Sigmoid colon (tissue), 7 donors: ENCODE results near the gene RAMP1. TPM values are rescaled to one million over a fixed set of nuclear protein-coding genes. Genes with fewer than 3 reads are reported as not detected.
A peak's percentile ranks its signal among the peaks of the same experiment; 100 is the strongest.

ENCODE experiments used
- DNase-seq: peaks from one replicate; pipeline ENCODE4 v3.0.0-alpha.2; 2019
- H3K27ac ChIP-seq, 4 donors: fragments of 200-600 bp; sonication (generic); one replicate each; pipeline ENCODE4 v1.5.1; 2016 to 2019; ENCODE audit warnings: mild to moderate bottlenecking in 1 of 4
- H3K27me3 ChIP-seq, 3 donors: fragments of 200-600 bp; sonication (generic); one replicate each; pipeline ENCODE4 v1.5.1; 2019; ENCODE audit warnings: mild to moderate bottlenecking in 1 of 3
- H3K36me3 ChIP-seq, 4 donors: fragments of 200-600 bp; sonication (generic); one replicate each; pipeline ENCODE4 v1.5.1; 2016 to 2019
- H3K4me1 ChIP-seq, 4 donors: fragments of 200-600 bp; sonication (generic); one replicate each; pipeline ENCODE4 v1.5.1; 2017 to 2019
- H3K4me3 ChIP-seq, 4 donors: fragments of 200-600 bp; sonication (generic); one replicate each; pipeline ENCODE4 v1.5.1; 2017 to 2019; ENCODE audit warnings: mild to moderate bottlenecking in 2 of 4, moderate library complexity in 1 of 4
- H3K9me3 ChIP-seq, 4 donors: fragments of 200-600 bp in 3 of 4; sonication (generic) in 3 of 4; one replicate each; pipeline versions ENCODE4 v1.5.1 to v1.6.1; 2013 to 2019
- EP300 ChIP-seq, 4 donors: sonication (generic); formaldehyde crosslinking; IDR thresholded peaks; one replicate each; pipeline ENCODE4 v1.6.1; 2017; ENCODE audit warnings: antibody characterized with exemption in 4 of 4
- POLR2A ChIP-seq, 2 donors: fragments of 450-650 bp; IDR thresholded peaks; one replicate each; pipeline ENCODE4 v1.6.1; 2016; ENCODE audit warnings: antibody characterized with exemption in 2 of 2, mild to moderate bottlenecking in 2 of 2, moderate library complexity in 2 of 2
- POLR2AphosphoS5 ChIP-seq, 4 donors: sonication (generic); formaldehyde crosslinking; IDR thresholded peaks; one replicate each; pipeline ENCODE4 v1.6.1; 2017; ENCODE audit warnings: antibody characterized with exemption in 4 of 4
- WGBS, 2 donors: extraction: QIAGEN DNeasy Blood & Tissue Kit; methylation state at CpG; one replicate each; pipeline ENCODE4 v1.1.7; 2013; 5-methylcytosine and 5-hydroxymethylcytosine counted together
- intact Hi-C: fragments of 100-400 bp; cut with DNase I; formaldehyde crosslinking; loops from one replicate; pipeline ENCODE4 v1.15.1; 2023
- polyA plus RNA-seq, 3 donors: library from polyadenylated mRNA; stranded (reverse); fragments of 200-250 nt; gene quantifications; one replicate each; pipeline ENCODE4 v1.2.3, GENCODE V29; 2013
- total RNA-seq, 4 donors: library from RNA; depleted of rRNA; stranded (reverse); fragments of >200 nt; gene quantifications; one replicate each; pipeline ENCODE4 v1.1.0, GENCODE V29; 2016
- TF ChIP-seq, protein P1 (sequence below), 4 experiments: fragments of 450-650 bp in 3 of 4; fragments of 200-600 bp in 1 of 4; IDR thresholded peaks; one replicate each; pipeline ENCODE4 v1.5.1; 2016 to 2019; ENCODE audit warnings: antibody characterized with exemption in 4 of 4, mild to moderate bottlenecking in 3 of 4, moderate library complexity in 2 of 4
- donor health status: healthy with polysubstance abuse.
- donor health status: Bipolar disorder and iron deficiency.
- donor health status: healthy.

RAMP1 gene
- total and polyA plus RNA-seq, 7 donors, result 13.2 to 788 (median 372) TPM; not detected in 1

DNA sequence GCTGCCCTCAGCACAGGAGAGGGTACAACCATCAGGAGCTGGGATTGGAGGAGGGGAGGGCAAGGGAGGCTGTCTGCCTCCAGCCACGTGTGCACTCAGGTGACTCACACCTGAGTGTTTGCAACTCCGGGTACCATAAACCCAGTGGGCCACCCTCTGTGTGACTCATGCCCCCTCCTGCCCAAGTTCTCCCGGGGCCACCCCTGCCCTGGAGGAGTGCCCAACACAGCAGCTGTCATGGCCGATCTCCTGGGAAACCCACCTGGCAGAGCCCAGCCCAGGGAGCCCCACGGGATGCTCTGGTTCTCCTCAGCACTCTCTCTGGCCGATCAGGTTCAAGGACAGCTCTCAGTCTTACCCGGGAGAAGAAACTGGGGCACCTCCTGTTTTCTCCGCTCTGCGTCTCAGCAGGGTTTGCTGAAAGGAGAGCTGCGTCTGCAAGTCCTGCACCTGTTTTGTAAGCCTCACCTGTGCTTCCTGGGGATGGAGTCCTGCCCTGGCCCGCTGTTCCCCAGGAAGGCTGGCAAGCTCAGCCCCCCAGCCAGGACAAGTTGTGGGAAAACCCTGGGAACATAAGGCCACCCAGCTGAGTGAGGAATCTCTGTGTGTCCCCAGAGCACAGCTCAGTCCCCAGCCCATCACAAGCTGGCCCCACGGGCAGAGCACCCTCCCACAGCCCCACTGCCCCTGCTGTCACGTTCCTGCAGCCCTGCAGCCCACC, 63.4 kb downstream of the RAMP1 start:
- H3K4me3 ChIP-seq, result peak overlapping the region in 1 of 4 donors; percentile 32

DNA sequence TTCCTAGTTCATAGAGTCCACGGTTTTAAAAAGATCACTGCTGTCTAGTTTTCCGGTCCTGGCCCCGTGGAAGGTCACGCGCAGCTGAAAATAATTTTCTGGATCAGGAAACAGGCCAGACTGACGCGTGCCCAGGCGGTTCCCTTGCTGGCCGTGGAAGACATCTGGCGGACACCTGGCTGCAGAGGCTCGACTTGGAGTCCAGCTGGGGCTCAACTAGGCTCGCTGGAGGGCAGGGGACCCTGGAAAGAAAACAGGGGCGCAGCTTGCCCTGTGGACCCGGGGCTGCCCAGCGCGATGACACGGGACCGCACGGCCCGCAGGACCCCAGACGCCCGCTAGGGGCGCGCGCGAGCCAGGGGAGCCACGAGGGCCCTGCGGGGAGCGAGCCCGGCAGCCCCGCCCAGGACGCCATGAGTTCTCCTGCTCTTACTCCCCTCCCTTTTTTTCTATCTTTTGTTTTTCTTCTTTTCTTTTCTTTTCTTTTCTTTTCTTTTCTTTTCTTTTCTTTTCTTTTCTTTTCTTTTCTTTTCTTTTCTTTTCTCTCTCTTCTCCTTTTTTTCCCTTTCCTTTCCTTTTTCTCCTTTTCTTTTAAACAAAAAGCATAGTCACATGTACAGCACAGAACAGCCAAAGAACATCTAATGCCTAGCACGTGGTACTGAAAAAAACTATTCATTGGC, 64.2 kb downstream of the RAMP1 start:
- peak overlapping the region; percentile 56 to 78 (median 64) for H3K27ac ChIP-seq
- peak; percentile 93 for DNase-seq
- 18 to 41% methylated on average over 33 of the region's 33 CpGs for WGBS, 2 donors
- peak overlapping the region in 3 of 4 donors; percentile 26 to 32 (median 27) for H3K4me3 ChIP-seq
- TF ChIP-seq EP300 (IDR thresholded peaks at IDR 0.05), result no peak
- TF ChIP-seq POLR2A (IDR thresholded peaks at IDR 0.05), result no peak
- TF ChIP-seq, protein P1, sequence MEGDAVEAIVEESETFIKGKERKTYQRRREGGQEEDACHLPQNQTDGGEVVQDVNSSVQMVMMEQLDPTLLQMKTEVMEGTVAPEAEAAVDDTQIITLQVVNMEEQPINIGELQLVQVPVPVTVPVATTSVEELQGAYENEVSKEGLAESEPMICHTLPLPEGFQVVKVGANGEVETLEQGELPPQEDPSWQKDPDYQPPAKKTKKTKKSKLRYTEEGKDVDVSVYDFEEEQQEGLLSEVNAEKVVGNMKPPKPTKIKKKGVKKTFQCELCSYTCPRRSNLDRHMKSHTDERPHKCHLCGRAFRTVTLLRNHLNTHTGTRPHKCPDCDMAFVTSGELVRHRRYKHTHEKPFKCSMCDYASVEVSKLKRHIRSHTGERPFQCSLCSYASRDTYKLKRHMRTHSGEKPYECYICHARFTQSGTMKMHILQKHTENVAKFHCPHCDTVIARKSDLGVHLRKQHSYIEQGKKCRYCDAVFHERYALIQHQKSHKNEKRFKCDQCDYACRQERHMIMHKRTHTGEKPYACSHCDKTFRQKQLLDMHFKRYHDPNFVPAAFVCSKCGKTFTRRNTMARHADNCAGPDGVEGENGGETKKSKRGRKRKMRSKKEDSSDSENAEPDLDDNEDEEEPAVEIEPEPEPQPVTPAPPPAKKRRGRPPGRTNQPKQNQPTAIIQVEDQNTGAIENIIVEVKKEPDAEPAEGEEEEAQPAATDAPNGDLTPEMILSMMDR (IDR thresholded peaks at IDR 0.05), result peak; percentile 70 to 96 (median 93)
- TF ChIP-seq POLR2AphosphoS5 (IDR thresholded peaks at IDR 0.05), result peak; percentile 51 to 76 (median 72)
- intact Hi-C loops, result loop anchor here (2.0 to 5.0 kb wide), 3 partner anchors 63 to 339 kb away; partner anchors contain the start of gene SCLY
- no peaks in the 10 kb centered on the region for H3K27me3 ChIP-seq
- H3K36me3 ChIP-seq, result peaks cover 0 to 8% (median 0%) of the 10 kb centered on the region in 4 donors
- no peaks in the 10 kb centered on the region for H3K9me3 ChIP-seq
- peaks cover 0 to 19% (median 14%) of the 10 kb centered on the region in 4 donors for H3K4me1 ChIP-seq

More for the DNA sequence above, 63.4 kb downstream of the RAMP1 start:
- intact Hi-C loops, result loop anchor here (2.0 to 5.0 kb wide), 3 partner anchors 62 to 340 kb away; partner anchors contain the start of gene SCLY
- Histone ChIP-seq H3K36me3 (peaks cover 0 to 8% (median 0%) of the 10 kb centered on the region in 4 donors), H3K4me1 (peaks cover 0 to 19% (median 14%) of the 10 kb centered on the region in 4 donors), H3K9me3 (no peaks in the 10 kb centered on the region), H3K27ac (peak overlapping the region; percentile 56 to 78 (median 64)), H3K27me3 (no peaks in the 10 kb centered on the region)
- WGBS, 2 donors, result 35 to 62% methylated on average over 13 of the region's 13 CpGs
- TF ChIP-seq POLR2A (IDR thresholded peaks at IDR 0.05) (no peak), POLR2AphosphoS5 (IDR thresholded peaks at IDR 0.05) (peak in 1 of 4 donors; percentile 4)
- peak; percentile 72 for DNase-seq

DNA sequence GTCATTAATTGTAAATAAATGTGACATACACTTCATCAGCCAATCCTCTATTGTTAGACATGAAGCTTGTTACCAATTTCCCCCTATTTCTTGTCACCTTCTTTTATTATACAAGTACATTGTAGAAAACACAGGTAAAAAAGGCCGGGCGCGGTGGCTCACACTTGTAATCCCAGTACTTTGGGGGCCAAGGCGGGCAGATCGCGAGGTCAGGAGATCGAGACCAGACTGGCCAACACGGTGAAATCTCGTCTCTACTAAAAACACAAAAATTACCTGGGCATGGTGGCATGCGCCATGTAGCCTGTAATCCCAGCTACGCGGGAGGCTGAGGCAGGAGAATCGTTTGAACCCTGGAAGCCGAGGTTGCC, 64.7 kb downstream of the RAMP1 start:
- Histone ChIP-seq H3K36me3 (peaks cover 0 to 8% (median 0%) of the 10 kb centered on the region in 4 donors), H3K9me3 (no peaks in the 10 kb centered on the region), H3K4me3 (no peak overlapping the region), H3K27me3 (no peaks in the 10 kb centered on the region), H3K27ac (peak overlapping the region in 2 of 4 donors; percentile 71 to 78), H3K4me1 (peaks cover 0 to 17% (median 13%) of the 10 kb centered on the region in 4 donors)
- intact Hi-C loops, result loop anchor here (5.0 kb wide), 2 partner anchors 138 to 338 kb away; partner anchors contain the start of gene SCLY
- TF ChIP-seq POLR2AphosphoS5 (IDR thresholded peaks at IDR 0.05) (no peak), POLR2A (IDR thresholded peaks at IDR 0.05) (no peak), EP300 (IDR thresholded peaks at IDR 0.05) (no peak)
- TF ChIP-seq, protein P1 (IDR thresholded peaks at IDR 0.05), result no peak
- whole genome bisulfite sequencing, 2 donors, result 92 to 97% methylated on average over 14 of the region's 14 CpGs
- DNase-seq, result no peak

DNA sequence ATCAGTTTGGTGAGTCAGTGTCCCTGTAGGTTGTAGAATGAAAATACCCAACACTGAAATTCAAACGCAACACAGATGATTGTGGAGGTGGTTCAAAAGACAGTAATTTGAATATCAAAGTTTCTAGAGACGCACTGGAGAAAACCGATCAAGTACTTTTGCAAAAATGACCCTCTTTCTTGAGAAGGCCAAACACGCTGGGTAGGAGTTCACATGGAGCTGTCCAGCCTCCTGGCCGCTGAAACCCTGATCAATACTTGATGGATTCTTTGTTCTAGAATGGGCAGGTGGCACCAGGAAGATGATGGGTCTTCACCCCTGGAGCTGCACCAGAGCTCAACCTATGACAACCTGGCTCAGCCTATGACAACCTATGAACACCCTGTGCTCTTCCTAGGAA, 67.7 kb downstream of the RAMP1 start:
- TF ChIP-seq EP300 (IDR thresholded peaks at IDR 0.05), result no peak
- TF ChIP-seq POLR2AphosphoS5 (IDR thresholded peaks at IDR 0.05), result no peak
- TF ChIP-seq, protein P1 (IDR thresholded peaks at IDR 0.05), result no peak
- TF ChIP-seq POLR2A (IDR thresholded peaks at IDR 0.05), result no peak
- peaks cover 0 to 31% (median 24%) of the 10 kb centered on the region in 4 donors for H3K4me1 ChIP-seq
- WGBS, 2 donors, result 86 to 90% methylated on average over 5 of the region's 5 CpGs
- DNase-seq, result no peak
- no peaks in the 10 kb centered on the region for H3K9me3 ChIP-seq
- H3K4me3 ChIP-seq, result no peak overlapping the region
- H3K36me3 ChIP-seq, result no peaks in the 10 kb centered on the region
- no peaks in the 10 kb centered on the region for H3K27me3 ChIP-seq
- H3K27ac ChIP-seq, result no peak overlapping the region
- intact Hi-C loops, result loop anchor here (5.0 kb wide), 1 partner anchor 40 kb away; the partner anchor contains the start of gene UBE2F

DNA sequence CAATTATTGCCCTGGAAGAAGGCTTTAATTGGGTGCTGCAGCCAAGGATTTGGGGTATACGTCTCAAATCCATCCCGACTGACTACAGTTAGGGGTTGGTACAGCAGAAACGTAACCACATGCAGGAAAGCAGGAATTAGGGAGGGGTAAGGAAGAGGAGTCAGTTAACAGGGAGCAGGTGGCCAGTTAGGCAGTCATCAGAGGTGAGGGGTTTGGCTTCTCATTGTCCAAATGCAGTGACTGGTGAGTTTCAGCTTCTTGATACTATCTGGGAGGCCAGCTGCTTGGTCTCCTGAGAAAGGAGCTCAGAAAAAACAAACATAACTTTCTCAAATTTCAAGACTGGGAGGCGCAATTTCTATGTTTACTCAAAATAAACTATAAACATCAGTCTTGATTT, 68.6 kb downstream of the RAMP1 start:
- intact Hi-C loops, result loop anchor here (5.0 kb wide), 1 partner anchor 39 kb away; the partner anchor contains the start of gene UBE2F
- Histone ChIP-seq H3K9me3 (no peaks in the 10 kb centered on the region), H3K36me3 (no peaks in the 10 kb centered on the region), H3K27ac (no peak overlapping the region), H3K4me3 (no peak overlapping the region), H3K4me1 (peaks cover 0 to 30% (median 21%) of the 10 kb centered on the region in 4 donors), H3K27me3 (no peaks in the 10 kb centered on the region)
- TF ChIP-seq POLR2AphosphoS5 (IDR thresholded peaks at IDR 0.05), result peak in 1 of 4 donors; percentile 24
- TF ChIP-seq, protein P1 (IDR thresholded peaks at IDR 0.05), result no peak
- no peak for DNase-seq
- WGBS, 2 donors, result 74 to 83% methylated on average over 4 of the region's 4 CpGs
